Middle frontal gyrus (tissue), 1 donor: ENCODE measurements around the gene COP1.

Experiments
- DNase-seq: peaks from one replicate; pipeline ENCODE4 v3.0.0-alpha.2; 2015; ENCODE audit warnings: low spot score; ENCODE audit errors: extremely low spot score

Gene COP1

GRCh38 chr1:175969231-175969630, 237.9 kb downstream of the COP1 start:
- no peak for DNase-seq

DNA sequence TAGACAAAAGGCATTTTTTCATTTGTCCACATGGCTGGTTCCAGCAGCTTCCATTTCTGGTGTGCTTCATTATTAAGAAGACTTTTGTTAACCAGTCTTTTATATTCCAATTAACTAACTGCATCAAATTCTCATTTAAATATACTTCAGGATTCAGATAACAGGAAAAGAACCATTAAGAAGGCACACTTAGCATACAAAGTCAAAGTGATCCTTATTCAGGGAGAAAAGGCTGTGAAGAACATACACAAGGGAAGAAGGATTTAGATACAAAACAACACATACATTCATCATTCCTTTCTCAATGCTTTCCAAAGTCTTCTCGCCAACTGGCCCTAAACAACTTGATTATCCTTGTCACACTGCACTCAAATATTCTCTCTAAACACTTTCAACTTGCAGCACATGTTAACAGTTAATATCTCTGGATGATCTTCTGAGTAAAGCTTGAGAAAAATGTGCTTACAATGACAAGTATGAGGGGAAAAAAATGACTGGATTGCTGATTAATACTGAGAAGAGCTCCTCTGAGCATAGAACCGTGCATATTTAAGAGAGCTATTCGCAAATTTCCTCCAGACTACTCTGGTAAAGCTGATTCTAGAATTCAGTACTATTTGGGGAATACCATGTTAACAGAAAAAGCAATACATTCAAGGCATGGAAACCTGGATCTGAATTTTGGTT, 238.5 kb downstream of the COP1 start:
- DNase-seq = no peak

DNA sequence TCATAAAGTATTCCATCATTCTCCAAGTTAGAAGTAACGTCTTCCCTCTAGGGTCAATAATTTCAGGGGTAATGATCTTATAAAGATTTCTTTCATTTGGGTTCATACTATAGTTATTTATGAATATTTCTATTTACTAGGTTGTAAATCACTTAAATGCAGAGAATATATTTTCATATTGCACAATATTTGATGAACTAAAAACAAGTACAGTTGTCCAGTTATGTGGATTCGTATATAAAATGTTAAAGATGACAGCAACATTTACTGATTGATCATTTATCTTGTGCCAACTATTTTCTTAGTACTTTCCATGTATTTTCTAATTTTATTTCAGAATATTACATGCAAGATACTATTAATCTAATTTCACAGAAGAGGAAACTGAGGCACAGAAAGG, 243.3 kb downstream of the COP1 start:
- no peak for DNase-seq

DNA sequence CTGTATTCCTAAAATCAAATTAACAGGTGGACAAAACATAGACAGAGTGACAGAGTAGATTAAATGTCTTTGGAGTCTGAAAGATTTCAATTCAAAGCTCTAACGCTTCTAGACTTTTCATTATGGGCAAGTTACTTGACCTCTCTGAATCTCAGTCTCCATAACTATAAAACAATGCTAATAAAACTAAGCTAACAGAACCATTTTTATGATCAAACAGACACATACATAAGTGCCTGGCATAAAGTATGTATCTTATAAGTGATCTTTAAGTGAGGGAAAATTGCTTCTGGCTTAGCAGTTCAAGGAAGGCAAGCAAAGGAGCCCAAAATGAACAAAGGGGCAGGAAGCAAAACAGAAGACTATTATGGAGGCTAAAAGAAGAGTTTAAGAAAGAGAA, 246.9 kb downstream of the COP1 start:
- DNase-seq = no peak

- no peak for DNase-seq
These were observed 255.5 kb downstream of the COP1 start for GRCh38 chr1:175951627-175952026.

GRCh38 chr1:175947771-175948170, 259.3 kb downstream of the COP1 start:
- no peak for DNase-seq

- no peak for DNase-seq
These were observed 262.5 kb downstream of the COP1 start for GRCh38 chr1:175944591-175944990.

GRCh38 chr1:175941164-175941563, 265.9 kb downstream of the COP1 start:
- no peak for DNase-seq

- DNase-seq = no peak
These were observed 270.4 kb downstream of the COP1 start for GRCh38 chr1:175936736-175937135.

GRCh38 chr1:175935566-175936115, 271.4 kb downstream of the COP1 start:
- DNase-seq = no peak

GRCh38 chr1:175935166-175935565, 271.9 kb downstream of the COP1 start:
- DNase-seq = no peak

DNA sequence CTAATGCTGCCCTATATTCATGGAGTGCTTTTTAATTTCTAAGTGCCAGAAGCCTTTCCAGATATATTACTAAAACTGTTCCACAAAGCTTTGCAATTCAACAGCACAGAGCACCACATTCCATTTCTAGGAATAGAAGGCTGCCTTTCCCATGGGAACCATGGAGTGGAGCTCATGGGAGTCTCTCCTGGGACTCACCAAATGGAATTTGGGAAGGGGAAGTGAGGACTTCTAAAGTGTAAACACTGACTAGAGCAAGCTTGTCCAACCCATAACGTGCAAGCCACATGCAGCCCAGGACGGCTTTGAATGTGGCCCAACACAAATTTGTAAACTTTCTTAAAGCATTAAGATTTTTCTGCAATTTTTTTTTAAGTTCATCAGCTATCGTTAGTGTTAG, 273.3 kb downstream of the COP1 start:
- no peak for DNase-seq

- no peak for DNase-seq
These were observed 279.1 kb downstream of the COP1 start for GRCh38 chr1:175927944-175928343.

DNA sequence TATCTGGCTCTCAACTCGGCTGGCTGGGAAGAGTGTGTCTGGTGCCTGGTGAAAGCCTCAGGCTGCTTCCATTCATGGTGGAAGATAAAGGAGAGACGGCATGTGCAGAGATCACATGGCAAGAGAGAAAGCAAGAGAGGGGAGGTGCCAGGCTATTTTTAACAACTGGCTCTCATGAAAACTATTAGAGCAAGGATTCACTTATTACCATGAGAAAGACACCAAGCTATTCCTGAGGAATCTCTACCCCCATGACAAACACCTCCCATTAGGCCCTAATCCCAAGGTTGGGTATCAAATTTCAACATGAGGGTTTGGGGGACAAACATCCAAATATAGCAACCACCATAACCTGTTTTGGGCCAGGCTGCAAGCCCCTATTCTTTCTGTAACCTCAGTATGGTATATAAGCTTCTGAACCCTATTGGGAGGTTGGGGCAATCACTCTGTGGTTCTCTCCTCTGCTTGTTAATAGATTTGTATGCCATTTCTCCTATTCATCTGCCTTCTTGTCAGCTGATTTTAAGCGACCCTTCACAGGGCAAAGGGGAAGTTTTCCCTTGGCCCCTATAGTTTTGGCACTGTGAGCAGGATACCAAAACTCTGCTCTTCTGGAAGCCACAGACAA, 284.7 kb downstream of the COP1 start:
- DNase-seq = no peak

- no peak for DNase-seq
These were observed 286.7 kb downstream of the COP1 start for GRCh38 chr1:175920381-175920780.

GRCh38 chr1:175919001-175919400, 288.1 kb downstream of the COP1 start:
- no peak for DNase-seq

DNA sequence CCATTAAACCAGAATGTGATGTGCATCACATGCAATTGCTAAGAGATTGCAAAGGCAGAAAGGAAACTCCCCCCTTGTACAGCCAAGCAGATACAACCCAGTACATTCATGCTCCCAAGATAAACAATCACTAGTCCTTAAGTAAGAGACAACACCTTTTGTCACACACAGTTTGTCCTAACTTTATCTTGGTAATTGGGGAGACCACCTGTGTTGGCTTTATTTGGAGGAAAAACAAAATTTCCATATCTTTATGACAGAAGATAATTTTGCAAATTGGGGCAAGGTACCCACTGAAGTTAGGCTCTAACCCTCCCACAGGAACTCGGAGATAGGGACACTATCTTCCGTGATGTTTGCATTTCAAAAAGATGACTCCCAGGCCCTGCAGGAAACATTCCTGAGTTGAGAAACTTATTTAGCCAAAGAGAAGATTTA, 288.7 kb downstream of the COP1 start:
- DNase-seq = no peak

- DNase-seq = no peak
These were observed 293.0 kb downstream of the COP1 start for GRCh38 chr1:175914115-175914514.

- DNase-seq = no peak
These were observed 295.9 kb downstream of the COP1 start for GRCh38 chr1:175911138-175911537.

DNA sequence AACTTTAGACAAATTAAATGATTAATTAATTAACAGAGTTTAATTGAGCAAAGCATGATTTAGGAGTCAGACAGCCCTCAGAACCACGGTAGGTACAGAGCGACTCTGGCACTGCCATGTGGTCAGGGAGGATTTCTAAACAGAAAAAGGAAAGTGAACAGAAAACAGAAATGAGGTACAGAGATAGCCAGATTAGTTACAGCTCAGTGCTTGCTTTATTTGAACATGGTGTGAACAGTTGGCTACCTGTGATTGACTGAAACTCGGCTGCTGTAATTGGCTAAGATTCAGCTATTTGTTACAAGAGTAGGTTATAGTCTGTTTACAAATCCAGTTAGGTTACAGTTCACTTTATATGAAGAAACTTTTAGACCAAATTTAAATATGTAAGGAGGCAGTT, 300.7 kb downstream of the COP1 start:
- DNase-seq = no peak

GRCh38 chr1:175904808-175905207, 302.3 kb downstream of the COP1 start:
- no peak for DNase-seq

DNA sequence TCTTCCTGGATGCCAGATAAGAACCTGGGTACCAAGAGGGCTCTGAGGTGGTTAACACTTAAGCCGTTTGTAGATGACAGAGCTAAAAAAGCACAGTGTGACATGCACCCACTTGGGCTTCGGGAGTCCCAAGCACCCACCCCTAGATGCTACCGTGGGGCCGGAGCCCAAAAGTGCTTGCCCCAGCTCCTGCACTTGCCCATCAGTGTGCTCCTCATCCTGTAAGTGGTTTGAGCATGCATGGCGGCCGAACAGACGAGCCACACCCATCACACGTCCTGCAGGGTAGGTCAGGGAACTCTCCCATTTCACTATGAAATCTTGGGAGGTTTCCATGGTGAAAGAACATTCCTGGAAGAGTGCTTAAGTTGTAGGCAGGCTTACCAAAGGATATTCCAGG, 304.8 kb downstream of the COP1 start:
- DNase-seq = no peak
